Ishikawa (cell line): ENCODE measurements around the gene UBE2M.

ENCODE experiments used
- TAF1 ChIP-seq: IDR thresholded peaks from 2 replicates; pipeline ENCODE4 v1.6.1; 2012; ENCODE audit warnings: low read depth, mild to moderate bottlenecking
- TCF12 ChIP-seq: IDR thresholded peaks from 2 replicates; pipeline ENCODE4 v1.6.1; 2012; ENCODE audit warnings: low read depth
- TEAD4 ChIP-seq: IDR thresholded peaks from 2 replicates; pipeline ENCODE4 v1.6.1; 2012

- TF ChIP-seq TAF1, result no peak
- no peak for TF ChIP-seq TEAD4
- TF ChIP-seq TCF12, result no peak
Observed at GRCh38 chr19:58563034-58563573, 4.7 kb upstream of the UBE2M start.
